Ishikawa (cell line): ENCODE results near the gene ACOT8.

Experiments
- CEBPB ChIP-seq: IDR thresholded peaks from 2 replicates; pipeline ENCODE4 v1.6.1; 2012
- CREB1 ChIP-seq: IDR thresholded peaks from 2 replicates; pipeline ENCODE4 v1.6.1; 2012; ENCODE audit warnings: low read depth
- EGR1 ChIP-seq: IDR thresholded peaks from 2 replicates; pipeline ENCODE4 v1.6.1; 2012
- EP300 ChIP-seq: IDR thresholded peaks from 2 replicates; pipeline ENCODE4 v1.6.1; 2012; ENCODE audit warnings: borderline replicate concordance
- REST ChIP-seq: IDR thresholded peaks from 2 replicates; pipeline ENCODE4 v1.6.1; 2012; ENCODE audit warnings: low read depth, mild to moderate bottlenecking
- TEAD4 ChIP-seq: IDR thresholded peaks from 2 replicates; pipeline ENCODE4 v1.6.1; 2012
- YY1 ChIP-seq: IDR thresholded peaks from 2 replicates; pipeline ENCODE4 v1.6.1; 2012; ENCODE audit warnings: low read depth
- TF ChIP-seq, protein P1 (sequence below): IDR thresholded peaks from 2 replicates; pipeline ENCODE4 v1.6.1; 2012

- TF ChIP-seq TEAD4 = no peak
- no peak for TF ChIP-seq EP300
- TF ChIP-seq EGR1 = no peak
- no peak for TF ChIP-seq CEBPB
- TF ChIP-seq REST = no peak
- TF ChIP-seq, protein P1, sequence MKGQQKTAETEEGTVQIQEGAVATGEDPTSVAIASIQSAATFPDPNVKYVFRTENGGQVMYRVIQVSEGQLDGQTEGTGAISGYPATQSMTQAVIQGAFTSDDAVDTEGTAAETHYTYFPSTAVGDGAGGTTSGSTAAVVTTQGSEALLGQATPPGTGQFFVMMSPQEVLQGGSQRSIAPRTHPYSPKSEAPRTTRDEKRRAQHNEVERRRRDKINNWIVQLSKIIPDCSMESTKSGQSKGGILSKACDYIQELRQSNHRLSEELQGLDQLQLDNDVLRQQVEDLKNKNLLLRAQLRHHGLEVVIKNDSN = no peak
- TF ChIP-seq YY1 = no peak
- TF ChIP-seq CREB1 = no peak
Observed at GRCh38 chr20:45888681-45889080, 31.5 kb upstream of the ACOT8 start.
